HG03558 (cell line): ENCODE data around the gene VPS13C.

Experiments
- ATAC-seq: cut with Tn5 transposase; IDR thresholded peaks from one replicate; pipeline ENCODE4 v1.9.1; 2021; ENCODE audit warnings: moderate number of reproducible peaks; ENCODE audit not compliant: unreplicated experiment; ENCODE audit errors: extremely low read depth

The VPS13C gene

DNA sequence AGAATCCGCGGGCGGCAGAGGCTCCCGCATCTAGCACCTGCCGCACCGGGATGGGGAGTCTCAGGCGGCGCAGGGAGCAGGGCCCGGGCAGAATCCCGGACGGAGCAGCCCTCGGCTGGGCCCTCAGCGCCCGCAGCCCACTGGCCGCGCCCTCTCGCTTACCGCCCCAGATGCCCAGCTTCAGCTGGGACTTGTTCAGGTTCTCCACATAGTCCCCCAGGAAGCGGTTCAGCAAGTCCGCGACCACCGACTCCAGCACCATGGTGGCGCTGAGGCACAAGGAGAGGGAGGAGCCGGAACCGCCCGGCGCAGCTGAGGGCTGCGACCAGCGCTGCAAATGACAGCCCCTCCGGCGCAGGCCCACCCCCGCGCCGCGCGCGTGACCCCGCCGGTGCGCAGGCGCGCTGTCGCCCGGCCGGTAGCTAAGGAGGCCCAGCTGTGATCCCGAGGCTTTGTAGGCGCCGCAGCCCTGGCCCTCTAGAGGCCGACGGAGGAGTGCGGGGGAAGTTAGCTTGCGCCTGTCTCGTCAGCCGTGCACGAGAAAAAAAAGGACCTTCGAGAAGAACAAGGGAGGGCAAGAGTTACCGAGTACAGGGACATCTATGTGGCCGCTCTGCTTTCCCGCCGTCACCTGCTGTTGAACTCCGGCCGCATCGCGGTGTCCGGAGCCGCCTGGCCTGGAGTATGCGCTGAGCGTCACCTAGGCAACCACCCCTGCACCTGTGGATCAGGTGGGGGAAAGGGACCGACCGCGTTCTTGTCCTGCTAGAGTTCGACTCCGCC, at the start of gene VPS13C:
VPS13C (minus strand) TSS at position 335 of the 783 bp plus-strand sequence; CDS start at position 262, 73 bp downstream.
- ATAC-seq: peak; percentile 56

GRCh38 chr15:62109437-62109836, 49.2 kb upstream of the VPS13C start:
- ATAC-seq: no peak

- ATAC-seq: no peak
Measured at GRCh38 chr15:62108411-62108810, 48.2 kb upstream of the VPS13C start.

DNA sequence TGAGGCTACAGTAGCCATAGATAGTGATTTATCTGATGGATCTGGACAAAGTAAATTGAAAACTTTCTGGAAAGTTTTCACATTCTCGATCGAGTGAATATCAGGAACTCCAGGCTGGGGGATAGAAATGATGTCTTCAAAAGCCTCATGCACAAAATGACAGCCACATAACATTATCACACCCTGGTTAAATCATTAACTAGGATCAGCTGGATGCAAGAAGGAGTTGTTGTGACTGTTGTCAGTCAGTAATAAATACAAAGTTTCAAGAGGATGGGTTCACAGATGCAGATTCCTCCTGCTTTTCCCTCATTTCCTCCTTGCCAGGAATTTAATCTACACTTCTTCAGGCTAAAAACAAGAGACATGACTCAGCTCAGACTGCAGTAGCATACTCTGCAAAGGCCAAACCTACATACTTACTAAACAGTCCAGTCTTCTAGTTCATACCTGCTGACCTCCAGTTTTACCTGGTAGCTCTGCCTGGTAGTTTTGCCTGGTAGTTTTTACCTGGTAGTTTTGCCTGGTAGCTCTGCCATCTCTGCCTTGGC, 47.4 kb upstream of the VPS13C start:
- ATAC-seq: no peak

DNA sequence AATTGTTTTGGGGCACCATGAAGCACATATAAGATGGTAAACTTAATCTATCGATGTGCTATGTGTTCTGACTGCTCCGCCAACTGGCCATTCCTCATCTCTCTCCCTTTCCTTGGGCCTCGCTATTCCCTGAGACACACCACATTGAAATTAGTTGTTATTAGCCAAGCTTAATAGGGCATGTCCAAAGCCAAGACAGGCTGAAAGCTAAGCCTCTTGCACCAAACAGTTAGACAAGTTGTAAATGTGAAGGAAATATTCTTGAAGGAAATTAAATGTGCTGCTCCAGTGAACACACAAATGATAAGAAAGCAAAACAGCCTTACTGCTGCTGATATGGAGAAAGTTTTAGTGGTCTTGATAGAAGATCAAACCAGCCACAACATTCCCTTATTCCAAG, 45.8 kb upstream of the VPS13C start:
- no peak for ATAC-seq

- ATAC-seq: no peak
Measured at GRCh38 chr15:62105266-62105665, 45.0 kb upstream of the VPS13C start.

DNA sequence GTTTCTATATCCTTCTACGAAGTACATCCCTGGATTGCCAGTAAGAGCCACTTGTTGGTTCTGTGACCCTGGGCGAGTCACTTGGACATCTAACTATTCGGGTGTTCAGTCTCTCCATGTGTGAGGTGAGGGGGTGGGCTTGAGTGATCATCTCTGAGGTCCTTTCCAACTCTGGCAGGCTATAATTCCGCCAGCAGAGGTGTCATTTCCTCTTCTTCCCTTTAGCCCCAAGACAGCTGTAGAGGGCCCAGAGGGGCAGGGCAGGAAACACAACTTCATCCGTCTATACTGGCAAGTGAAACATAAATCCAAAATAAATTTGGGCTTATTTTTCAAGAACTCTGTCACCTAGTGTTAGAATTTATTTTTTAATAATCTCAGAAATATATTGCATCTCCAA, 44.6 kb upstream of the VPS13C start:
- no peak for ATAC-seq

GRCh38 chr15:62104401-62104800, 44.2 kb upstream of the VPS13C start:
- ATAC-seq: no peak

DNA sequence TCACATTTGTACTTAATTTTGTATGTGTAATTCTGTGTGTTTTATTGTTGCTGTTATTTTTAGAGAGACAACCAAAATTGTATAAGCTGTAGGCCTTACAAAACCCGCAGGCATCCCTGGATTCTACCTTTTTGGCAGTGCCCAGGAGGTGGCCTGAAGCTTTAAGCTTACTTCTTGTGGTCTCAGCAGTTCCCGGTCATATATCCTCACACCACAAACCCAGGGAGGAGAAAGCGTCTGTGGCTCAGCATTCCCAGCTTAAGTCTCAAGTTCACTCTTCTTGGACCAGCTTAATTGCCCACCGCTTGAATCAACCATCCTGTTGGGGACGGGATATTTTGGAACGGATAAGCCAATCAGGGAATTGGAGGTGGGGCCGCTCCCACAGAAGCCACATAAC, 43.2 kb upstream of the VPS13C start:
- ATAC-seq: no peak

GRCh38 chr15:62099094-62099601, 38.9 kb upstream of the VPS13C start:
- no peak for ATAC-seq

GRCh38 chr15:62094388-62094787, 34.1 kb upstream of the VPS13C start:
- no peak for ATAC-seq

GRCh38 chr15:62093809-62094208, 33.6 kb upstream of the VPS13C start:
- no peak for ATAC-seq

DNA sequence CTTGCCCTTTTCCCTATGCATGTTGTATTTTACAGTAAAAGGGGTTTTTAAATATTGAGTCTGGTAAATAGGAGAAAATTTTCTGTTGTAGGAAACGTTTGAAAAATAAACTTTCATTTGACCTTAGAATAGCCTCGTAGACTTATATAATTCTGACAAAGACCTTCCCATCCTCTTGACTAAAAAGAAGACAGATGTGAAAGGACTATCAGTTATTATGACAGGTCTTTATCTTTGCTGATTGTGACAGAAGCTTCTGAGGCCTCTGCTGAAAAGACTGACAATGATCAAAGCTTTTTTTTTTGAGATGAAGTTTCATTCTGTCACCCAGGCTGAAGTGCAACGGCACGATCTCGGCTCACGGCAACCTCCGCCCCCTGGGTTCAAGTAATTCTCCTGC, 30.7 kb upstream of the VPS13C start:
- ATAC-seq: no peak

GRCh38 chr15:62089616-62090015, 29.4 kb upstream of the VPS13C start:
- no peak for ATAC-seq

DNA sequence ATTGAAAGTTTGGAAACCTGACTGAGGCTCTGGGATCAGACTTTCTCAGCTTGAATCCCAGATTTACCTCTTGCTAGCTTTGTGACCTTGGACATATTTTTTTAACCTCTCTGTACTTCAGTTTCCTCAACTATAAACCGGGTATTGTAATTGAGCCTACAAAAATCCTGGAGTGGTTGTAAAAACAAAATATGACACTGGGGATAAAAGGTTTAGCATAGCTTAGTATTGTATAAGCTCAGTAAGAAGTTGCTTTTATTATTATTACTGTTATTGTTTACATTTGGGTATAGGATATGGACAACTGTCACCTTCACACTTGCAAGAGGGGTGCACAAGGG, 28.1 kb upstream of the VPS13C start:
- no peak for ATAC-seq

DNA sequence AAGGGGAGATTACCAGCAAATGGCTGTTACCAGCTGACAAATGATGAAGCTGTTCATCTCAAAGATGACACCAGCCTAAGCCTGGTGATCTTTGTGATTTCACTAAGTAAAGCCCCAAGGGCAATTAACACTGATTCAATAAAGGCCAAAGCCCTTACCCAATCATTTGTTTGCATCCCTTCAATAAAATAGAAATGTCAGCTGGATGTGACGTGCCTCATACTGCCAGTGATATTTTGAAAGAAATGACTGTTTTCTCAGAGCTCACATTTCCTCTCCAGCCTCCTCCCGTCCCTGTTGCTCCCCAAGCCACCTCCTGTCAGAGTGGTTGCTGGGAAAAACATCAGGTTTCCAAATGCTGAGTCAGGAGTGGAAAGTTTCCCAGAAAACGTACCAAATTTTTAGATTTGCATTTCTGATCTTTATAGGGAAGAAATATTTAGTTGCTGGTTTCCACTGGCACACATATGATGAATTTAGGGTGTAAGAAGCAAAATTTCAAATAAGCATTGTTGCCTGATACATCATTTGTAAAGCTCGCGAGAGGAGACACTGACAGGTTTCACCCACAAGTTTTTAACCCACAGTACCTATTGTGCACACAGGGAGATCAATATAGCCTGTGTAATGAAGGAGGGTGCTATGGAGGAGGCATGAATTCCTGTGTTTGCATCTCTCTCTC, 27.6 kb upstream of the VPS13C start:
- ATAC-seq: no peak

DNA sequence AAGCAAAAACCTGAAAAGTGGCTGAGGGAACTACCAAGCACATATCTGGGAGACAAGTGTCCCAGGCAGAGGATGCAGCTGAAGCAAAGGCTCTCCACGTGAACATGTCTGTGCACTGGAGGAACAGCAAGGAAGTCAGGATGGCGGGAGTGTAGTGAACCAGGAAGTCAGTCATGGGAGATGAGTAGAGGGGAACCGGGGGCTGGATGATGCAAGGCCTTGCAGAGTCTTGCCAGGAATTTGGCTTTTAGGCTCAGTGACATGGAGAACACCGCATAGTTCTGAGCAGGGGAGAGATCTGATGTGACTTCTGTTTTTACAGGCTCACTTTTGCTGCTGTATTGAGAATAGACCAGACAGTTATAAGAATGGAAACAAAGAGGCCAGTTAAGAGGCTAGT, 25.5 kb upstream of the VPS13C start:
- no peak for ATAC-seq

DNA sequence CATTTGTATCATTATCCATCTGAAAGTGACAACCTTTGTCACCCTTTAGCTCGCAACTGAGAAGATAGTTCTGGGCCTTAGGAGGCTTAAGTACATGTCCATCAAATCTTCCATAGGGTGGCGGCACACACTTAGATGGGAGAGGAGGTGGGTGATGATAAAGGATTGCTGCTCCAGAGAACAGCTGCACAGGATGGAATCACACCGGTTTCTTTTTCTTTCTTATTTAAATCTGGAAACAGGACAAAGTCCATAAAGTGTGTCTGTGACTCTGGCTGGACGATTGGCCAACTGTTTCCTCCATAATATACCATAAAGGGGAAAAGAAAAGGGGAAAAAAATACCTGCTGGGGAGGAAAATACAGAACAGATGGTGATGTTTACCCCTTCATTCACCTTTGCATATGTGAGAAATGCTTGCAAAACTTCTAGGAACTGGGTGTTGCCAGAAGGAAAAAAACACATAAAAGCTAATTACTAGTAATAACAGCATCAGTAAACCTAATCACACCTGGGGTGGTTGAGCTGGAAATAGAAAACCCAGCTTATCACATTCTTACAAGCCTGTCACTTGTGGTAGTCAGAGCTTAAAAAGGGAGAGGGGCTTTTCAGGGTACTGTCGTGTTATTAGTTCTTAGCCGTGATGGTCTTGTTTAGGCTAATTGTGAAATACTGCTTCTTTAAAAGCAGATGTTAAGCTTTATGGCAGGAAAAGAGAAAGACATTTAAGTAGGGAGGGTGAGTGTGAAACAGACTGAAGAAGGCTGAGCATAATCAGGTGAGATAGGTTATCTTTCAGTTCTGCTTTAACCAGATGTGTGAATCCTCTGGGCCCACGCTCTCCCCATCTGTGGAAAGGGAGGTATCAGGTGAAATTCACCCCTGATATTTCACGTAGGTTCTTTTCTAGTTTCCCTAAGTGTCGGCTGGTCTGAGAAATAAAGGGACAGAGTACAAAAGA, 23.2 kb upstream of the VPS13C start:
- ATAC-seq: no peak

- ATAC-seq: no peak
Measured at GRCh38 chr15:62079594-62079993, 19.3 kb upstream of the VPS13C start.

DNA sequence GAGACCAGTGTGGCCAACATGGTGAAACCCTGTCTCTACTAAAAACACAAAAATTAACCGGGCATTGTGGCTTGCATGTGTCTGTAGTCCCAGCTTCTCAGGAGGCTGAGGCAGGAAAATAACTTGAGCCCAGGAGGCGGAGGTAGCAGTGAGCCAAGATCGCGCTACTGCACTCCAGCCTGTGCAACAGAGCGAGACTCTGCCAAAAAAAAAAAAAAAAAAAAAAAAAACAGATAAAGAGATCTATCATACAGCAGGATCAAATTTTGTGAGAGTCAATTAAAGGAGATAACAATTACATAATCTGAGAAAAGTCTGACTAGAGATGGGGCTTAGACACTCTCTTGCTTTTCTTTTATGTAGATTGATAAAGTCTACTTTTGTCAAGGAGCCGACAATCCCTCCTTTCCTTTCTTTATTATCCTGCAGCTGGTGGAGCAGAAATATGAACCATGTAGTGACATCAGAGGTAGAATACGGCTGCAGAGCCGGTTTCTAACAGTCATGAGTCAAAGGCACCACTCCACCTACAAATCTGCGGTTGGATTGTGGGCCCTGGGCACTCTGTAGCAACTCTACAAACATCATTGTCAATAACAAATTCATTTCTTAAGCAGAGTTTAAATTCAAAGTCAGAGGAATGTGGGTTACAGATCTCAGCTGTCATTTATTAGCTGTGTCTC, 15.5 kb upstream of the VPS13C start:
- ATAC-seq: no peak
